OCI-LY1 (cell line): Measurements from ENCODE around the gene ZDHHC14.

ENCODE experiments used
- CTCF ChIP-seq: fragments of 200-600 bp; sonication (generic), shearing (Covaris generic); IDR thresholded peaks from 2 replicates; pipeline ENCODE4 v1.5.1; 2017; ENCODE audit warnings: mild to moderate bottlenecking, antibody characterized with exemption, low read length, moderate library complexity, mixed read lengths
- EZH2 ChIP-seq: fragments of 200-600 bp; sonication (generic), shearing (Covaris generic); IDR thresholded peaks from 2 replicates; pipeline ENCODE4 v1.8.0; 2017; ENCODE audit warnings: borderline replicate concordance, mixed run types, mild to moderate bottlenecking, antibody characterized with exemption, low read length, moderate library complexity, mixed read lengths

- TF ChIP-seq CTCF (no peak), EZH2 (no peak)
Measured at GRCh38 chr6:157358287-157358686, 22.7 kb upstream of the ZDHHC14 start.
